ENCODE measurements around the gene SLC36A1.
A peak's percentile ranks its signal among the peaks of the same experiment; 100 is the strongest.

Gene SLC36A1

DNA sequence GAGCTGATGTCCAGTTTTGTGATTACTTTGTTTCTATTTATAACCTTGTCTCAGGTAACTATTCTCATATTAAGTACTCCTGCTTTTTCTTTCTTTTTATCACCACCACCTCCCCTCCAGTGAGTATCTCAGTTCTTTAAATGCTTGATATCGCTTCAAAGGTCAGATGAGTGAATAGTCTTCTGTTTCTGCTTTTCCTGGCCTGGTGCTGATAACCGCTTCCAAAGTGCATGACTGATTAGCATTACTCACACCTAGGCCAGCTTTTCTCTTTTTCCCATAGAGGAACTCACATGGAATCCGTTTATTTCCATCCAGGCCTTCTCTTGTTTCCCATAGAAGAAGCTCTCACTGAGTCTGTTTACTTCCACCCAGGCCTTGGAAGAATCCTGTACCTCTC lies 3.2 kb downstream of the SLC36A1 start:
- FAIRE-seq (no peak), DNase-seq (ENCODE audit: insufficient read length, low spot score) (no peak)

DNA sequence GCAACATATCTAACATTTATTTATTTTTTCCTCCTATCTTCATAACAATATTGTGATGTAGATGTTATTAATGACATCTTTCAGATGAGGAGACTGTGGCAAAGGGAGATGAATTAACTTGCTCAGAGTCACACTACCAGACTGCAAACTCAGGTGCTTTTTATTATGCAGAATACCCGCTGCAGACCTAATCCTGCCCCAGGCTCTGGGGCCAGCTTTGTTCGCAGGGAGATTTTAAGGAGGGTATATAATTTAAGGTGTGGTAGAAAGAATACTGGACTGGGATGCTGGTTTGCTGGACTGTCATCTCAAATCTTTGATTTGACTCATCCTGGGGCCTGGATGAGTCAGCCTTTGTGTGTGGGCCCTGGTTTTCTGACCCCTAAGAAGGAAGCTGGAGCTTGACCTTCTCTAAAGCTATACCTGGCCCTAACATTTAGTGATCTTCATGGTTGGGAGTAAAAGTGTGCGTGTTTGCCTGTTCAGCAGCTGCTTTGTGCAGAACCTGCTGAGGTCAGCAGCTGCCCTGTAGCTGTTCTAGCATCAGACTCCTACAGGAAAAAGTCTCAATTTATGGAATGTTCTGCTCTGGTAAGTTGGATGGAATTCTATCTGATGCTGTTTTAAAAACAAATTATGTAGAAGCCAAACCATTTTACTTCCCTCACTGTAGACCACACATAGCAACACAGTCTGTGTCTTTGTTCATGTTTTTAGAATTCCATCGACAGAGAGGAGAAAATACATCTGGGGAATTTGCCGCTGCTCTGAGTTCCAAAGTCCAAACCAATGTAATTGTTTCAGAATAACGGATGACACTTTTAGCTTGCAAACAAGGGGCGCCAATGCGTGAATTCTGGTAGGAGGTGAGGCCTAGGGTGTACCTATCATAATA lies 4.5 kb downstream of the SLC36A1 start:
- no peak for FAIRE-seq
- DNase-seq (ENCODE audit: insufficient read length, low spot score) = peak; percentile 17

DNA sequence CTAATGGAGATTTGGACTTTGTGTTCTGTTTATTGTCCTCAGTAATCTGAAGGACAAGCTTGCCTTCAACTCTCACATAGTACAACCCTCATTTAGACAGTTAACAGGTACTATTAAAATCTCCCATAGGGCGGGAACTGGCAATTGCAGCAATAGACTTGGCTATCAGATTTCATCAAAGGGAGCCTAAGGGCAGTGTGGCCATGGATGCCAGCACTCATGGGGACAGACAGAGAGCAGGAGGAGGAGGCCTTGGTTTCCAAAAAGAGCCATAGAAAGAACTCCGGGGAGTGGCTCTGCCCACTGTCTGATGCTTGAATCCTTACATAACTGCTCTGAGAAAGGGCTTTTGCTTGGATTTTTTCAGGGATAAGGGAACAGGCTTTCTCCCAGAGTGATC lies 6.8 kb downstream of the SLC36A1 start:
- DNase-seq (ENCODE audit: insufficient read length, low spot score) (no peak), FAIRE-seq (no peak)

DNA sequence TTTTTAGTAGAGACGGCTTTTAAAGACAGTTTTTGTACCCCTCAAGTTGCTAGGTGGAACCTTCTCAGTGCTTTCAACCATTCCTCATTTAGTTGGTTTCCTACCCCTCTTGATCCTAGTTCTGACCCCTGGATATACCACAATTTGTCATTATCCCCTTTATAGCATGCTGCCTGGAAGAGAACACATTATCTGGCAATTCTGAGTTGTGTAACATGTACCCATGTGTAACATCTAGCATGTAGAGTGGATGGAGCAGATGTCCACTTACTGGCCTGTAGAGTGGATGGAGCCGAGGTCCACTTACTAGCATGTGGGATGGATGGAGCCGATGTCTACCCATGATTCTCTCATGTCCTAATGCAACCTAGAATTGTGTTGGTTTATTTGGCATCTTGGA lies 7.5 kb downstream of the SLC36A1 start:
- no peak for FAIRE-seq

DNA sequence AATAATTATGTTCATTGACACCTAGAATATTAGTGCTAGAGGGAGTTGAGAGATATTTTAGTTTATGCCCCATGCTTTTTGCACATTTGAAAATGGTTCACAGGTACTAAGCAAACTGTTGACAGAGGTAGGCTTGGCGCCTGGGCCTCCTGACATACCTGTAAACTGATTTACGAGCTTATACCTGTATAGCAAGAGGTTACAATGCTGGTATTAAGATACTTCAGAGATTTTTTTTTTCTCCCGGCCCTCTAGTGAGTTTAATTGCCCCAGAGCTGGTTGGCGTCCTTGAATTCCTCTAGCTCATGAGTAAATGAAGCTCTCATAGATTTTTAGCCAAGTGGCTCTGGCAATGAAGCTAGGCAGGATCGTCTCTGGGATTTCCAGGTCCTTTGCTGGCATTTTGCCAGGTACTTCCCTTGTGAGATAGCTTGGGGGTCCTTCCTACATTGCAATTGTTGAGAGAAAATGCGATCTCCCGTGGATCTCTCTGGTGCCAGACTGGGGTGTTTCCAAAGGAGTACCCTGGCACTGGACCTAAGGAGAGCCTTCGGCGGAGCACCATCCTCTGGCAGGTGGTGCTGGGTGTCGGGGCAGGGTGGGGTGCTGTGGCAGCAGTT lies 9.0 kb downstream of the SLC36A1 start:
- no peak for DNase-seq (ENCODE audit: insufficient read length, low spot score)
- FAIRE-seq = no peak

More for the DNA sequence above, 7.5 kb downstream of the SLC36A1 start:
- DNase-seq (ENCODE audit: insufficient read length, low spot score) = no peak

DNA sequence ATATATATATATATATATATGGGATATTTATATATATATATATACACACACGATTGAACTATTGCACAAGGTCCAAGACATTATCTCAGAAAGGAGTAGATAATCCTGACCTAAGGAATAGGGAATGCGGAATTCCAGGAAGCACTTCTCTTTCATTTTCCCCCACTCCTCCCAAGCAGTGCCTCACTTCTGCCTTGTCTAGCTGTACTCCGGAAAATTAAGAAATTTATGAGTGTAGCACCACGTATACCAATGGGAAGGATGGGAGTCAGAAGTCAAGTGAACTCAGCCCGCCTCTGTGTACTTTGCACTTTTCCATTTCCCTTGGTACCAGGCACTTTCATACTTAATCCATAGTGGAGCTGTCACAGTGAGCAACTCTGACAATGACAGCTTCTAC lies 10.9 kb downstream of the SLC36A1 start:
- DNase-seq (ENCODE audit: insufficient read length, low spot score) (no peak), FAIRE-seq (no peak)

DNA sequence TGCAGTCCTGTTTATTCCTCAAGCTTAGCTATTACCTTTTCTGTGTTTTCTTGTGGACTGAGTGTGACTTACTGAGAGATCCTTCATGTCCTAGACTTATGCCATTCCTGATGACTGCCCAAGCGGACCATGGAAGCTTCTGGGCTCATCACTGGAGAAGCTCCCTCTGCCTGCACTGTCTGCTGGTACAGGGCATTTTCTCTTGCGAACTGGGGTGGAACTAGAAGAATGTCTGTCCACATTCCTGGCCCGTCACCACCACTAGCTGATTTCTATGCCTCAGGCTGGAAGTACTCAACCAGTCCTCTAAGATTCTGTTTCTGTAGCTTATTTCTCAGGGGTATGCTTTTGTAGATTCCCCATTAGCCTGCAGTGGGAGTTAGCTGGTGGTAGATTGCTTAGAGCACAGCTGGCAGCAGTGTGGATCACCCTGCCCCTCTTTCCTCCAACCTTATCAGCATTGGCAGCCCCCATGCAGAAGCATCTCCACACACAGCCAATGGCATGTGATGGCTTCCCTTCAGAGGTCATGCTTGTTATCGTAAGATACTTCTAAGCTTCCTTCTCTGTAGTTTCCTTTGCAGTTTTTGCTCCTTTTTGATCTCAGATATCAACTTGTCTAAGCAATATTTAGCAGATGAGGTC lies 12.4 kb downstream of the SLC36A1 start:
- FAIRE-seq = no peak

DNA sequence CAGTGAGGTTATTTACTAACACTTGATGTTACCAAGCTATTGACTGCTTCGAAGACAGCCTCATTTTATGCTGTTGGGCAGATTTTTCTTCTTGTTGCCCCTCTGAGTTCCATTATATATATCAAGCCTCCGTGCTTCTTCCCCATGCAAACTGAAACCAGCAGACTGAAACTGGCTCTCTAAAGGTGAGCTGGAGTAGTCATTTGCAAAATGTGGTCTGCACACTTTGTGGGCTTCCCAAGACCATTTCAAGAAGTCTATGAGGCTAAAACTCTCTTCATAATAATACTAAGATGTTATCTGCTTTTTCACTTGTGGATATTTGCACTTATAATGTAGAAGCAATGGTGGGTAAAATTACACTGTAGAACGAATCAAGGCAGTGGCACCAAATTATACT lies 13.9 kb downstream of the SLC36A1 start:
- DNase-seq (ENCODE audit: insufficient read length, low spot score) = no peak
- FAIRE-seq = no peak

More for the DNA sequence above, 12.4 kb downstream of the SLC36A1 start:
- peak; percentile 13 for DNase-seq (ENCODE audit: insufficient read length, low spot score)

DNA sequence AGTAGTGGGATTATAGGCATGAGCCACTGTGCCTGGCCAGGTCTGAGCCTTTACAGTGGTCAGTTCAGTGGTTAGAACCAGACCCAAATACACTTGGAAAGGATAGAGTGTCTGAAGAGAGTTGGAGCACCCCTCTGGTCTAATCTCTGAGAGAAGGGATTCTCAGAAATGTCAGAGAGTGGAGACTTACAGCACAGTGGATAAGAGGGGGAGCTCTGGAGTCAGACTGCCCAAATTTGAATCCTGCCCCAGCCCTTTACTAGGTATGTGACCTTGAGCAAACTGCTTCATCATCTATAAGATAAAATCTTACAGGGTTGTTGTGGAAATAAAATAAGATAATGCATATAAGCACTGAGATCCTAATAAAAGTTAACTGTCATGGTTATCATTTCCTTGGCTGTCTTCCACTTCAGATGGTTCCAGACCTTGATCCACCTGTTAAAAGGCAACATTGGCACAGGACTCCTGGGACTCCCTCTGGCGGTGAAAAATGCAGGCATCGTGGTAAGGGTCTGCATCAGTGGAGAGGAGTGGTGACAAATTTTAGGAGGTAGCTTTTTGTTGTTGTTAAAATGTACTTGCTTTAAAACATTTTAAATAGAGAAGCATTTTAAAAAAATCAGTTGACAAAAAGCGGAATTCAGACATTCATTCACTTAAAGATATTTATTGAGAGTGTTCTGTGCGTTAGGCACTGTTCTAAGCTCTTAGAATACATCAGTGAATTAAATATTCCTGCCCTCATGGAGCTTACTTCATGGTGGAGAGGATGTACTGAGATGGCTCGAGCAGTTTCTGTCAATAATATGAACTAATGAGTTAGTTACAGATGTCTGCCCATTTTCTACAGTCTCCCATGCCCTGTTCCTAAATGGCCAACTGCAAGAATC lies 16.0 kb downstream of the SLC36A1 start:
- FAIRE-seq (no peak), DNase-seq (ENCODE audit: insufficient read length, low spot score) (no peak)

DNA sequence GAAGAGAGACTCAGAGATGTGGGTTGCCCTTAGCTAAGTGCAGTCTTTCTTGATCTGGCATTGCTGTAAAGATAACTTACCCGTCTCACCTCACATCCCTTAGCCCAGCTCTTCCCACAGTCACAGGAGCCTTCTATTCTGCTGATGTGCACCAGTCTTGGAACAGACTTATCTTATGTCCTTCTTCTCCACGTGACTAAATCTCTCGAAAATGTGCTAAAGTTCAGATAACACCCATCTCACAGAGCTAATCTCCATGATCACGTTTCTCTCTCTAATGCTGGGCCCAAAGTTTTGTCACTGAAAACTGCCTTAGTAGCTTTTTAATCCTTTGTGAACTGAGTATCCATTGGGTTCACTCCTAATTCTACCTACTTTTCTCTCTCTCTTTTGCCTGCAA lies 16.7 kb downstream of the SLC36A1 start:
- DNase-seq (ENCODE audit: insufficient read length, low spot score) (no peak), FAIRE-seq (no peak)

DNA sequence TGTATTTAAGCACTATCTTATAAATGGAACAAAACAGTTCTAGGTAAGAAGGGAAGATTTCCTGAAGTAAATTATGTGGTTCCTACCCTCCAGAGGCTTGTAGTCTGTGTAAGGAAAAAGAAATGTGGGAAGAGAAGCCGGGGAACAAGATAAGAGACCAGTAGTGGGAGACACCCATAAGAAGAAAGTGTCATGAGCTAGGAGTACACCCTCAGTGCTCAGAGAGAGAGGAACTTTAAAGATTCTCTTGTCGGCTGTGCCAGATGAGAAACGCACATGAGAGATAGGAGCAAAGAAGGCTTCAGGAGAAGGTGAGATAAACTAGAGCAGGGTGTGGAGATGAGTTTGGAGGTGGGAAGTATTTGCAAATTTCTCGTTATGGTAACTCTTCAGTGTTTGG lies 18.1 kb downstream of the SLC36A1 start:
- DNase-seq (ENCODE audit: insufficient read length, low spot score) = no peak
- FAIRE-seq = no peak

DNA sequence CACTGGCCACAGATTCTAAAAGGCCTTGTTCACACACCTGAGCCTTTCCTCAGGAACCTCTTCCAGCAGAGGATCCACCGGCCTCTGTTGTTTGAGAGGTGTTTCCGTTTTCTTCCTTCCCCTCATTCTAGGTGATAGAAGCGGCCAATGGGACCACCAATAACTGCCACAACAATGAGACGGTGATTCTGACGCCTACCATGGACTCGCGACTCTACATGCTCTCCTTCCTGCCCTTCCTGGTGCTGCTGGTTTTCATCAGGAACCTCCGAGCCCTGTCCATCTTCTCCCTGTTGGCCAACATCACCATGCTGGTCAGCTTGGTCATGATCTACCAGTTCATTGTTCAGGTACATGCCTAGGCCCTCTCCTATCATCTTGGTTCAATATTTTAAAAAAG lies 20.2 kb downstream of the SLC36A1 start:
- FAIRE-seq (no peak), DNase-seq (ENCODE audit: insufficient read length, low spot score) (no peak)

DNA sequence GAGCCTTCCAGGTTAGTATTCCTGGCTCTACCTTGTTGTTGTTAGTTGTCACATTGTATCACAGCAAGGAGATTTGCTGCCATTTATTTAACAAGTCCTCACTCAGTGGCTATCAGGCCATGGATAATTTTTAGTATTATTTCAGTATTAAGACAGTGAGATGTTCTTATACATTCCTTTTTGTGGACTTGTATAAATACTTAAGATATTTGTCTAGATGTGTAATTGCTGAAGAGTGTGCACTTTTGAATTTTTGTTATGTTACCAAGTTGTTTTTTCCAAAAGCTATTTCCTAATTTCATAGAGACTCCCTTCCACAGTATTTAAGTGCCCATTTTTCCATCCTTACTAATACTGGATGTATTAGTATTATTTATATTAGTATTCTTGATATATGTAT lies 22.0 kb downstream of the SLC36A1 start:
- DNase-seq (ENCODE audit: insufficient read length, low spot score) = no peak
- FAIRE-seq = no peak

DNA sequence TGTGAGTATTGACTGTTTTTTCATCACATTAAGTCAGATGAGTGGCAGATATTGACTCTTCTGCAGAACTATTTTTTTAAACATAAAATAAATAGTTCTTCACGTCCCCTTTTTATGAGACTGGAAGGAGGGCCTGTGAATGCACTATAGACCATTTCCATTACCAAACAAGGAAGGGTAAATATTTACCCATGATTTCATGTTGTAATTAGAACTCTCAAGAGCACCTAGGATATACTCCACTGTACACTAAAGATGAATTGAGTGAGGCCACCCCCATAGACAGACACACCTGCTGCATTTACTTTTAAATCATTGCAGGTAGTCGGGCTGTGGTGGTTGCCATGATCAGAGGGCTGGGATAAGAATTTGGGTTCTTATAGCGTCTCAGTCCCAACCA lies 22.6 kb downstream of the SLC36A1 start:
- FAIRE-seq (no peak), DNase-seq (ENCODE audit: insufficient read length, low spot score) (no peak)

DNA sequence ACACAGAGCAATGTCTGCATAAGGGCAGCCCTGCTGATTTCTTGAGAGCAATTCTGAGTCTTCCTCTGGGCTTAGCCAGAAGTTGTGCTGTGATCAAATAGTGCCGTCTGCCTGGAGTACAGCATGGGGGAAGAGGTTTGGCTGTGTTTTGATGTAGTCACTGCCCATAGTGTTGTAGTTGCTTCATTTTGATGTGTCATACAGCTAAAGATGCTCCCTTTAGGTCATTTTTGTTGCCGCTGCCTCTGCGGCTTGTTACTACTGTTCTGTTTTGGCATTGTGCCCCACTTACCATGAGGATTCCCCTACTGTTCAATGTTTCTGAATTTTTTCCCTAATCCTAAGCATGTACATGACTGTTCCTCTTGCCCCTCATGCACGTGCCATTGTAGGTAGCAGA lies 23.0 kb downstream of the SLC36A1 start:
- DNase-seq (ENCODE audit: insufficient read length, low spot score) = no peak
- FAIRE-seq = no peak

DNA sequence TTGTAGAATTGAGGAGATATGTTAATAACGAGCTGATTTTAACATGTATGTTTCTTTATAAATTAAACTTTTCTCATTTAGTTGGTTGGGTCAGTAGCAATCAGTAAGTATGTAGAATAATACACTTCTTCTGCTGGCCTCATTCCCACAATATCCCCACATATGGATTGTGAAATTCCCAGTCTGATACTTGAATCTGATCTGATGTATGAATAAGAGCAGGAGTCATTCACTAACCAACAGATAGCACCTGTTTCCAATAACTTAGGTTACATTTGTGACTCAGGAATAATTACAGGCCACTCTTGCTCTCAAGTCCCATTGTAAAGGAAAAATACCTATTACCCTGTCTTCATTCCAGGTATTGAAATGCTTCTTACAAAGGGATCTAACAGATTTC lies 23.9 kb downstream of the SLC36A1 start:
- DNase-seq (ENCODE audit: insufficient read length, low spot score) = no peak
- no peak for FAIRE-seq

DNA sequence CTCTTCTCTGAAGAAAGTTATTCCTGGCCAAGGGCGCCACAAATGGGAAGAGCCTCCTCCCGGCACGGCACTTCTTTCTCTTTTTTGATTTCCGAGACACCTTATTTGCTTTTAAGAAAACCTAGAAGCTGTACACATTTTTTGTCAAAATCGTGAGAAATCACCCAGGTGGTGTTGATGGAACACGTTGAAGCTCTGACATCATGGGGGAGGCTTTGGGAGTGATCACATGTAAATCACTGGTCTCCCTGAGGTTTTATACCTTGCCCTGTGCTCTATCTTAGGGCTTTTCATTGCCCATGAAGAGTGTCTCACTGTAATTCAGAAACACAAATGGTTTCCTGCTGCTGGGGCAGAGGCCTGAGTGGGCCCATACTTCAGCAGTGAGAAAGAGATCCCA lies 27.4 kb downstream of the SLC36A1 start:
- FAIRE-seq = no peak
- DNase-seq (ENCODE audit: insufficient read length, low spot score) = no peak

DNA sequence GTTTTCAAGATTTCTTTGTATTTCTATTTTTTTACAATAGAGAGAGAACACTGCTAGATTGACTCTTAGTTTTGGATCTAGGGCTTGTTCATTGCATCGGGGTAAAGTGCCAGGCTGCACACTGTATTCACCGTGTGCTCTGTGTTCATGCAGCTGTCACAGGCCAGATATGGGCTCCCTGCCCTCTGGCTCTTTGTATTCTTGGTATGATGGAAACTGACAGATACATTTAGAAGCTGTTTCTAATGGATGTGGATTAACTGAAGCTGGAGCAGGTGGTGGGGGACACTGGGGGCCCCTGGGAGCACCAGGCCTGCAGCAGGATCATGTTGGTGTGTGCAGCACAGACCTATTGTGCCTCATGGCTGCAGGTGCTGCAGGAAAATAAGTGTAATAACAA lies 28.0 kb downstream of the SLC36A1 start:
- FAIRE-seq (no peak), DNase-seq (ENCODE audit: insufficient read length, low spot score) (no peak)

DNA sequence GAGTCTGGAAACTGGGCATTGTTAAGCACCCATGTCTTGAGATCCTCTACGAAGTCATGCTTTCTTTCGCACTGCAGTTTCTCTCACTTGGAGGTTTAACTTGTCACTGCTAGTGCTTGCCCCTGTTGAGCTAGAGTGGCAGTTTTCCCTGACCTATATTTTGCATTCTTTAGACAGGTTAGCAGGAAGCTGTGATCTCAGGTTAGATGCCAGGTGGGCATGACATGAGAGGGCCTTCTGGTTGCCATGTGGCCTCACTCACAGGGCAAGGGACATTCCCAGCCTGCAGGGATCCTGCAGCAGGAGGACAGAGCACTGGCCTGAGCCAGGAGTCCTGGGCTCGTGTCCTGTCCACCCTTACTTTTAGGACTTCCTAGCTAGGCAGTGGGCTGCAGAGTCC lies 28.6 kb downstream of the SLC36A1 start:
- DNase-seq (ENCODE audit: insufficient read length, low spot score) (no peak), FAIRE-seq (no peak)

DNA sequence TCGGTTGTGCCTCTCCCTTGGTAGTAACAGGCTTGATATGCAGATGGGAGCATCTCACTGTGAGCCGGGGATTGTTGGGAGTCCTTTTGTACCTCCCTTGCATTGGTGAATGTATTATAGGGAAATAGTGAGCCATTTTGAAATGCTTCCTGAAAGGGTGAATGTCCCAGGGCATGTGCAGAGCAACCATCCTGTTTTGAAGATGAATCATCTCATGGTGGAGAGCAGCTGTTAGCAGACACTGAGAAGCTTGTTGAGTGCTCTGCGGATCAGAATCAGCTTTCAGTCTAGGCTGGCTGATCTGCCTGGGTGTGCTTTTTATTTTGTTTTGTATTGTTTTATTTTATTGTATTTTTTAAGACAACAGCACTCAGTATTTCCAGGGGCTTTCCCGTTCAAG lies 29.7 kb downstream of the SLC36A1 start:
- DNase-seq (ENCODE audit: insufficient read length, low spot score) (no peak), FAIRE-seq (no peak)
